SKM-1 (cell line): ENCODE measurements around the gene SCAF8.
A peak's percentile ranks its signal among the peaks of the same experiment; 100 is the strongest.

Experiments
- DNase-seq: peaks from one replicate; lab custom pipeline; 2025; ENCODE audit not compliant: unreplicated experiment; lab: John Stamatoyannopoulos, UW

SCAF8 gene

GRCh38 chr6:154829970-154830369 is 96.8 kb downstream of the SCAF8 start:
- no peak for DNase-seq

DNA sequence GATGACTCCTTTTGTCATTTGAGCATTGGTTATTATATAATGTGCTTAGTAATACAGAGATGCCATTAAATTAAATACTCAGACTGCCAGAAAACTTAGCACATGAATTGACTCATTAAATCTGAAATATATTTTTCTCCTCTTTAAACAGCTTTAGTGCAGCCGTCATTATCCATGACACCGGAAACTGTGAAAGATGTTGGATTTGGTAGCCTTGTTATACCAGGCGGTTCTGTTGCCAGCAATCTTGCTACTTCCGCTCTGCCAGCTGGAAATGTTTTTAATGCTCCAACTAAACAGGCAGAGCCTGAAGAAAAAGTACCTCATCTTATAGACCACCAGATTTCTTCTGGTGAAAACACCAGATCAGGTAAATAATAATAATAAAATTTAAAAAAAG is 97.6 kb downstream of the SCAF8 start:
- DNase-seq, result no peak

DNA sequence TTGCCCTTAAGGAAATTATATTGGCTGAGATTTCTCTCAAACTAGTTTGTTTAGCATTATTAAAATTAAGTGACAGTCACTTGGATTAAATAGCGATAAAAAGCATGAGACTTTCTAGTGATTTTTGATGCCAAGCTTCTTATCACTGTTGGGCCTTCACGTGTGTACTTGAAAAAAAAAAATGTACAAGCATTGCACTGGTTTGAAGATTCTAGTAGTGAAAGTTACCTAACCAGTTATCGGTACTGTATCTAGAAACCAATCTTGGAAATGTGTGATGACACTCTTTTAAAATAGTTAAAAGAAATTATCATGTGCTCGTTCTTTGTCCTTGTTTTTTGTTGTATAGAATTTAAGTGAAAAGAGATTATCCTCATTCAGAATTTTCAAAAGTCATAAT is 102.1 kb downstream of the SCAF8 start:
- DNase-seq, result no peak

GRCh38 chr6:154839546-154839945 is 106.3 kb downstream of the SCAF8 start:
- DNase-seq, result no peak

GRCh38 chr6:154840363-154840762 is 107.1 kb downstream of the SCAF8 start:
- no peak for DNase-seq

DNA sequence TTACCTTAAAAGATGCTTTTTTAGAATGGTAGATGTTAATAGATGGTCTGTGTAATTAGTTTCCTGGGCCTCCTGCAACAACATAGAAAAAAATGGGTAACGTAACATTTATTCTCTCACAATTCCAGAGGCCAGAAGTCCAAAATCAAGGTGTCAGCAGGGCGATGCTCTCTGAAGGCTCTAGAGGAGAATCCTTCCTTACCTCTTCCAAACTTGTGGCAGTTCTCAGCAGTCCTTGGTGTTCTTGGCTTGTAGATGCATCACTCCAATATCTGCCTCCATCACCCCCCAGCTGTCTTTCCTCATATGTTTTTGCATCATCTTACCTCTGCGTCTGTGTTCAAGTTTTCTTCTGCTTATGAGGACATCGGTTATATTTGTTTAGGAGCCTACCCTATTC is 107.9 kb downstream of the SCAF8 start:
- DNase-seq, result no peak

GRCh38 chr6:154842833-154843232 is 109.6 kb downstream of the SCAF8 start:
- no peak for DNase-seq

GRCh38 chr6:154847318-154847717 is 114.1 kb downstream of the SCAF8 start:
- no peak for DNase-seq

- DNase-seq, result no peak
These were observed 115.4 kb downstream of the SCAF8 start for GRCh38 chr6:154848580-154848979.

DNA sequence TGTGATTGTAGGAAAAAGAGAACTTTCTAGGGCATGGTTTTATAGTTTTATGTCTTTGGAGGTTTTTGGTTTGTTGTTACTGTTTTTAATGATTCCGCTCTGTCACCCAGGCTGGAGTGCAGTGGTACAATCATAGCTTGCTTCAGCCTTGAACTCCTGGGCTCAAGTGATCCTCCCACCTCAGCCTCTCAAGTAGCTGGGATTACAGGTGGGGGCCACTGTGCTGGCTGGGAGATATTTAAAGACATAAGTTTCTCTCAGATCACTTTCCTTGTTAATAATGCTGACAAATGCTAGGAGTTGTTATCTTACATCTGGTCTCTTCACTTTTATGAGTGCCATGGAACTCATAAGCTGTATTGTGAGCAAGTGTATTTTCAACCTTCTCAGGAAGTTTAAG is 116.3 kb downstream of the SCAF8 start:
- no peak for DNase-seq

DNA sequence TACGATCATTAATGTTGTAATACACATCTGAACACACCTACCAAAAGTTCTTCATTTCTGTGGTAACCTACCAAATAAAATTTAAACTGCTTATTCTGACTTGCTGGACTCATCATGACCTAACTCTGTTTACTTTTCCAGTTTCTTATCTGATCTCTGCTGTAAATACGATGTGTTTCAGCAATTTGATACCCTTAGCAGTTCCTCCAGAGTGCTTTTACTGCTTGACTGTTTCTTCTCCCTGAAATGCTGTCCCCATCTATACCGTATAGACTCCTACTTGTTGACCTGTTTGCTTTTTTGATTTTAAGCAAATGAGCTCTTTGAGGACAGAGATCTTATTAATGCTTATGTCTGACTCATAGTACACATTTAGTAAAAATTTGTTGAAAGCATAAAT is 119.5 kb downstream of the SCAF8 start:
- no peak for DNase-seq

GRCh38 chr6:154857529-154857928 is 124.3 kb downstream of the SCAF8 start:
- DNase-seq, result no peak

GRCh38 chr6:154861825-154862224 is 128.6 kb downstream of the SCAF8 start:
- no peak for DNase-seq

DNA sequence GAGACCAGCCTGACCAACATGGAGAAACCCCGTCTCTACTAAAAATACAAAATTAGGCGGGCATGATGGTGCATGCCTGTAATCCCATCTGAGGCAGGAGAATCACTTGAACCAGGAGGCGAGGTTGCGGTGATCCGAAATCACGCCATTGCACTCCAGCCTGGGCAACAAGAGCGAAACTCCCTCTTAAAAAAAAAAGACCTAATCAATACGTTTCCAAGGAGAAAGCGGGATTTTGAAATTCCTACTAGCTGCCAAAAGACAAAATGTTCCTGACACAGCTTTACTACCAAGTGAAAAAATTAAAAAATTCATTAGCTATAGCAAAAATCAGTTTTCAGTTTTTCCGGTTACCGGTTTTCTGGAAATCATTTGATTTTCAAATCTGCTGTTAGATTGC is 129.3 kb downstream of the SCAF8 start:
- DNase-seq, result no peak

DNA sequence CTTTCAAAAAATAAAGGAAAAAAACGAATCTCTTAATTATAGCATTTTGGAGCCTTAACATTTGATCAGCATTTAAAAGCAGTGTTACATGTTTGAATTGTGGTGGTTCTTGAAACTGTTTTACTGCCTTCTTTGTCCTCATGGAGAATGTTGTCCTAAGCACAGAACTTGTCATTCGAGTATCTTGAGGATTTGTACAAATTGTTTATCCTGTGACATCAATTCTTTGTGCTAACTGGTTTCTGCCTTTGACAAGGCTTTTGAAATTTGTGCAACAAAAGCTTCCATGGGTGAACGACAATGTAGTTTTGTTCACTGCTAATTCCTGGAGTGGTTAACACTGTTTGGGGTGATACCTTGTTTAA is 130.8 kb downstream of the SCAF8 start:
- no peak for DNase-seq

DNA sequence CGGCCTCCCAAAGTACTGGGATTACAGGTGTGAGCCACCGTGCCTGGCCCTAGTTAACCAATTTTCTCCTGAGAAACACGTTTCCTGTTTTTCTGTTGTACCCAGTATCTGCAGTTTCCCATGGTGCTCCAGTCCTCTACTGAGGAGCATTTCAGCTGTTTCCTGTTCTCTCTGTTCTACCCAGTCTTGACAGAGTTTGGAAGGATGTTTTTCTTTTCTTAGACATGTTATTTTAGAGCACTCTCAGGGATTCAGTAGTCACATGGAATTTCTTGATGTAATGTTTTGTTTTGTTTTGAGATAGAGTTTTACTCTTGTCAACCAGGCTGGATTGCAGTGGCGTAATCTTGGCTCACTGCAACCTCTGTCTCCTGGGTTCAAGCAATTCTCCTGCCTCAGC is 132.1 kb downstream of the SCAF8 start:
- no peak for DNase-seq

- DNase-seq, result peak; percentile 31
These were observed 135.0 kb downstream of the SCAF8 start for GRCh38 chr6:154868143-154868594.

DNA sequence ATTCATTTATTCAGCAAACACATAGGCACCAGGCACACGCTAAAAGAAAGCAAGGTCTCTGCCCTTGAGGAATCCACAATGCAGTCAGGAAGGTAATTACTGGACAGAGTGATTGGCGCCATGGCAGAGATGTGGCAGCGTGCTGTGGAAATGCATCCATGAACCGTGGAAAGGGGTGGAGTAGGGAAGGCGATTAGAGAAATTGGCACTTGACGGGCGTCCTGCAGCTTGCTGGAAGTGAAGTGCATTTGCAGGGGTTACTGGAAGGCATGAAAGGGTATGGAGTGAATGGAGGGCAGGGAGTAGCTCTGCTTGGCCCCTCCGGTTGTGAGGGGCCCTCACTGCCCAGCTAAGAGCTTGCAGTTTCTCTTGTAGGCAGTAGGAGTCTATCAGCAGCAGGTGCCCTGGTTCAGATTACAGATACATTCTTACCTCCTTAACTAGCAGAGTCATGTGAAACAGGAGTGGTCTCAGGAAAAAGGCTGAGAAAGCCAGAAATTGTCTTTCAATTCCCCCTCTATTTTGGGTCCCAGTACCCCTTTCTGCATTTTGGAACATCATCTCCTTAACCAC is 139.4 kb downstream of the SCAF8 start:
- no peak for DNase-seq

DNA sequence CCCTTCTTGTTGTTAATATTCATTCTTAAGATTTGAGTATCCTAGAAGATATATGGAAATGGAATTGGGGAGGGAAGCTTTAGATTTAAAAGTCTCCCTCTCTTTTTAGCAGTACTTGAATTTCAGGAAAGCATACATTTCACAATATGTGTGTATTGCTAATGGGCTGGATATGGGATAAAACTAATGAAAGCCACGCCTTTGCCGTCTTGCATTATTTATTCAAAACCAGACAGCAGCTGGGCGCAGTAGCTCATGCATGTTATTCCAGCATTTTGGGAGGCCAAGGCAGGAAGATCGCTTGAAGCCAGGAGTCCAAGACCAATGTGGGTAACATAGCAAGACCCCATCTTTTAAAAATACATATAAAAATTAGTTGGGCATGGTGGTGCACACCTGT is 140.3 kb downstream of the SCAF8 start:
- DNase-seq, result no peak

DNA sequence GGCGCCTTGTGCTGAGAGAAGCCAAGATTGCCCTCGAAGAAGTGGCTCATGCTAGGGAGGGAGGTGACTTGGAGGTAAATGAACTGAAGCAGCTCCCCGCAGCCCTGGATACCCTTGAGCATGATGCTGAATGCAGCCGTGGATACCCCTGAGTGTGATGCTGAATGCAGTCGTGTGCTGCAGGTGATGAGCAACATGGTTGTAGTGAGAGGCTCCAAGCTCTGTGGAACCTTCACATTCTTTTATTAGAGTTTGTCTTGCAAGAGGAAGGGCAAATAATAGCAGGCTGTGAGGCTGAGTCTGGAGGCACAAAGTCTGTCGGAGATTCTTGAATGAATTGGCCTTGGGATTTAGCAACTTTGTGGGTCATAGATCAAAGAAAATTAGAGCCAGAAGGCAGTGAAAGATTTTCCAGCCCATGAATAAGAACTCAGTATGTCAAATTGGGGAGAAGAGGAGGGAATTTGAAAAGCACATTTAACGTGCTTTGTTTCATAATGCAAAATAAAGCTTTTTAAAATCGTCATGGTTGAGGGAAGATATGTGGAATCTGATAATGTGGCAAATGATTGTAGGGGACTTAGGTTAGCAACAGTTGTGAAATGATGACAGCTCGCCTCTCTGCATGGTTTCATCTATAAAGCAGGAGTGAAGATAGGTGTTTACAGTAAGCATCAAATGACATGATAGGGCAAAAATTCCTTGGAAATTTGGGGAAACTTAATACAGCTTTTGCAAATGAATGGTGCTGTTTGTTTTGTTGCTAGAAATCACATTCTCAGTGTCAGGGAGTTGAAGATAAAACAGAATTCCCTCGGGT is 141.8 kb downstream of the SCAF8 start:
- no peak for DNase-seq

DNA sequence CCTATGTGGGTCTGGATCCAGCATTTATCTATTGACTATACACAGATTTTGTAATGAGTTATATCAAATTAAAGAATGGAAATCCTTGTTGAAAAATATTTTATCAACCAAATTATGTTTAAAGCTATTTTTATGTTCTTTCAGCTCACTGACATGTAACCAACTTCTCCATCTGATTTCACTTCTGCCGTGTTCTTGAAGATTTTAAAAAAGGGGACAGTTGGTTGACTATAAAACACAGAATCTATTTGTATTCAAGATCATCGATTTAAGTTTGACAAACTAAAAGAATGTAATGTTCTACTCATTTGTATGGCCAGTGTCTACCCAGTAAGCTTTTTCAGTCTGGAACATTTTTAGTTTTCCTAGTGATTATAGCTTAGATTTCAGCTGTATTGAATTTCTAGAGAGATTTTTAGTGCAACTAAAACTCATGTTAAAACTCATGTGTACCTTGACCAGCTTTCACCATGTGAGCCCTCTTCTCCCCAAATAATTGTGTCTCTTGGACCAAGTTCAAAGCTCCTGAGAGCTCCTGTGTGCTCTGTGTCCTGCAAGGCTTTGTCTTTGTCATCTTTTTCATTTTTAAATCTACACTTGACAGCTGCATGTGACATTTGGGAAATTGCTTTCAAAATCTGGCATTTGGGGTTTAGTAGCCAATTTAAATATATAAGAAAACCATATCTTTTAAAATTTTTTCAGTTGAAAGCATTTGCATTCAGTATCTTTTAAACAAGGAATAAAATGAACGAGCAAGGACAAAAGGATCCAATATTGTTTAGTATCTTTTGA is 143.5 kb downstream of the SCAF8 start:
- no peak for DNase-seq

- no peak for DNase-seq
These were observed 145.8 kb downstream of the SCAF8 start for GRCh38 chr6:154878871-154879491.
